Activated CD4-positive, alpha-beta T cell treated with anti-CD3 and anti-CD28 coated beads, Interleukin-2, amount 10 ng/mL, durations not matched to agents 7 days and 5 days (primary cell): ENCODE measurements around the gene SPOCK1. TPM values are rescaled to one million over a fixed set of nuclear protein-coding genes. Genes with fewer than 3 reads are reported as not detected.
"Not testable (repeated sequence)": the region's sequence is repeated elsewhere in the genome, so short reads cannot be mapped to it uniquely, and the experiment has no call there.

Source experiments
- CTCF ChIA-PET: fragments of 350-600 bp; sonication (Branson Sonifier 250); formaldehyde crosslinking; loops from one replicate; lab custom pipeline; 2021; ENCODE audit warnings: antibody characterized with exemption; lab: Charles Lee
- POLR2A ChIA-PET: fragments of 350-600 bp; sonication (Branson Sonifier 250); formaldehyde crosslinking; loops from one replicate; lab custom pipeline; 2021; ENCODE audit warnings: antibody characterized with exemption; lab: Charles Lee
- DNase-seq: peaks from one replicate; pipeline ENCODE4 v3.0.0-alpha.2; 2020
- H3K27ac Mint-ChIP-seq: one replicate; pipeline ENCODE4 v1.8.0; 2021; ENCODE audit warnings: mild to moderate bottlenecking, moderate library complexity, mixed read lengths
- H3K27me3 Mint-ChIP-seq: one replicate; pipeline ENCODE4 v1.8.0; 2021; ENCODE audit warnings: mixed read lengths
- H3K36me3 Mint-ChIP-seq: one replicate; pipeline ENCODE4 v1.8.0; 2021; ENCODE audit warnings: low read depth, mixed read lengths
- H3K4me1 Mint-ChIP-seq: one replicate; pipeline ENCODE4 v1.8.0; 2021; ENCODE audit warnings: mixed read lengths
- H3K4me3 Mint-ChIP-seq: one replicate; pipeline ENCODE4 v1.8.0; 2021; ENCODE audit warnings: mild to moderate bottlenecking, moderate library complexity, mixed read lengths
- H3K9me3 Mint-ChIP-seq: one replicate; pipeline ENCODE4 v1.8.0; 2021; ENCODE audit warnings: mixed read lengths
- total RNA-seq, 2 experiments: library from RNA; stranded (reverse); gene quantifications; one replicate each; pipeline ENCODE4 v1.2.3, GENCODE V29; 2021

Gene SPOCK1
- total RNA-seq, 2 experiments from 2014 or later, result 0.15 to 0.31 TPM

DNA sequence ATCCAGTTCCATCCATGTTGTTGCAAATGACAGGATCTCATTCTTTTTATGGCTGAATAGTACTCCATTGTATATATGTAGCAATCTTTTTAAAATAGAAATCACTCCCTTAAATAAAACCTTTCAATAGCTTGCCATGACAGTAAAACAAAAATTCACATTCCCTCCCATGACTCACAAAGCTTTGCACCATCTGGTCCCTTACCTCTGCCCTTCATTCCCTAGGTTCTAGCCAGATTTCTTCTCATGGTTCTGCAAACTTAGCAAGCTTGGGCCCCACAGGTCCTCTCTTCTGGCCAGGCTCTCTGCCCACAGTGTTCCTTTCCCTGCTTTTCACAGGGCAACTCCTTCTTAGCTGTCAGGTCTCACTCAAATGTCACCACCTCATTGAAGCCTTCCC lies 4.3 kb upstream of the SPOCK1 start:
- CTCF ChIA-PET, result no interaction called here
- H3K4me3 Mint-ChIP-seq, result no peak overlapping the region
- no peak overlapping the region for H3K27ac Mint-ChIP-seq
- no peak for DNase-seq
- H3K9me3 Mint-ChIP-seq, result no peaks in the 10 kb centered on the region
- no peaks in the 10 kb centered on the region for H3K36me3 Mint-ChIP-seq
- no peaks in the 10 kb centered on the region for H3K4me1 Mint-ChIP-seq
- POLR2A ChIA-PET, result no interaction called here
- H3K27me3 Mint-ChIP-seq, result no peaks in the 10 kb centered on the region

DNA sequence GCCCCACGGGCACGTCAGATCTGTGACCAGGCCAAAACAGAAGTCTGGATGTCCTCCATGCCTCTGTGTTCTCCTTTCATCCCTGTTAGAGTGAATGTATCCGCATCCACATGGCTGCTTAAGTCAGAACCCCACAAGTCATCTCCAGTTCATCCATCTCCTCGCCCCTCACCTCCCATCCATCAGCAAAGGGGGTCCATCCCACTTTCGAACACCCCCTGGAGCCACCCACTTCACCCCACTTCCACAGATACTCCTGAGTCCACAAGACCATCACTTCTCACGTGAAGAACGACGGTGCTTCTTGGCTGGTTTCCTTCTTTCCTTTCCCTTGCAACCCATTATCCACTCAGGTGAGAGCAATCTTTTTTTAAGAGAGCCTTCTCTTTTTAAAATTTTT lies 3.5 kb upstream of the SPOCK1 start:
- Mint-ChIP-seq H3K27me3 (peaks cover 7% of the 10 kb centered on the region), H3K9me3 (no peaks in the 10 kb centered on the region), H3K4me3 (no peak overlapping the region), H3K27ac (no peak overlapping the region), H3K36me3 (no peaks in the 10 kb centered on the region), H3K4me1 (no peaks in the 10 kb centered on the region)
- no peak for DNase-seq
- POLR2A ChIA-PET, result no interaction called here
- CTCF ChIA-PET, result no interaction called here

DNA sequence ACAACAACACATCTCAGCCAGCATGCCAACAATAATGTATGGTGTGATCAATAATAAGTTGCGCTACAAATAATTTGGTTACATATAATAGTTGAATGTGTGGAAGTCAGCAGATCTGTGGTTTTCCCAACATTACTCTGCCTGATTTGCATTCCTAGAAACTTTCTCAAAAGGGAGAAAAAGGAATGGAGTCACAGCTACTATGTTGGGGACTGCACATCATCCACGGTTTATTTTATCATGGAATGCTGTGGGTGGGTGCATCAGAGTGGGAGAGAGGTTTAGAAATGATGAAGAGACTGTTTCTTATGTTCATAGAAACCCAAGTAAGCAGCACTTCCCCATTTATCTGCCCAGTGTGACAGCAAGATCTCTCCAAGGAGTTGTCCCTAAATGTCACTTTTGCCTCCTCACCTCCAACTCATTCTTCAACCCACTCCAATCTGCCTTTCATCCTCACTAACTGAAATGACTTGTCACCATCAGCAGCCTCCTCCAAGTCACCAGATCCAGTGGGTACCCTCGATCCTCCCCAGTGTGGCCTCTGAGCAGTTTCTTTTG lies 2.8 kb upstream of the SPOCK1 start:
- no peak overlapping the region for H3K4me3 Mint-ChIP-seq
- no peaks in the 10 kb centered on the region for H3K36me3 Mint-ChIP-seq
- no peaks in the 10 kb centered on the region for H3K4me1 Mint-ChIP-seq
- H3K27ac Mint-ChIP-seq, result no peak overlapping the region
- H3K9me3 Mint-ChIP-seq, result no peaks in the 10 kb centered on the region
- ChIA-PET POLR2A (no interaction called here), CTCF (no interaction called here)
- DNase-seq, result no peak
- H3K27me3 Mint-ChIP-seq, result peaks cover 14% of the 10 kb centered on the region

DNA sequence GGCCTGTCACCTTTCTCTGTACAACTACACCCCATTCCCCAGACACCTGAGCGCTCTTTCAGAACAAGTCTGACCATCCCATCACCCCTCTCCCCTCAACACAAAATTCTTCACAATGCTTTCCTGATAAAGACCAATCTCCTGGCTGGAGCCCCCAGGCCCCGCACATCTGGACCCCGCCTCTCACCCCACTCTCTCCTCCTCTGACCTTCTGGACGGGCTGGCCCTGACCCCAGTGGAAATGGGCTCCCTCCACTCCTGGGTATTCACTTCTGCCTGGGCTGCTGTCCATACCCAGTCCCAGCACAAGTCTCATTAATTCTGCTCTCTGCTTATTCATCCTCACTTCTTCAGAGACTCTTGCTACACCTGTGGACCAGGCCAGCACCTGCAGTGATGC lies 2.1 kb upstream of the SPOCK1 start:
- CTCF ChIA-PET, result no interaction called here
- POLR2A ChIA-PET, result no interaction called here

DNA sequence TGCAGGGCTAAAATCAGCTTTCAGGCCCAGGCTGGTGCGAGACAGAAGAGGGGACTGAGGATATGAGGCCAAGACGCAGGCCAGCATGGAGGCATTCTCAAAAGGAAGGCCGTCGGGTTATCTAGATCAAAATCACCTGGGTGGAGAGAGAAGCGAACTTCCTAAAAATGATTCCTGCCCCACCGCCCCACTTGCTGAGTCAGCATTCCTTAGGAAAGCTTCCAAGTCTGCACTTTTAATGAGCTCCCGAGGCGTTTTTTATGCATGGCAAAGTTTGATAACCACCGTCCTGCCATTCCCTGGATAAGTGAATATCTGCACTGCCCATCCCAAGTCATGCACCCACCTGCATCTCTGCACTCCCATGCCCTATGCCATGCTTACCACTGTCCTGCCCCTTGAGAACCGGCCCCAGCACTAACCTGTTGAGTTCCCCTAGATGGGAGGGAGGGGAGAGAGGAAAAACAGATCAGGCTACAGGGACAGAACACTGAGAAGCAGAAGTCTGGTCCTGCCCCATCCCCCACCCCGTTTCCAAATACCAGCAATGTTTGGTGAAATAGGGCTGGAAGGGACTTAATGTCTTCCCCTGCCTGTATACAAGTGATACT lies 1.6 kb upstream of the SPOCK1 start:
- Mint-ChIP-seq H3K9me3 (no peaks in the 10 kb centered on the region), H3K27me3 (peaks cover 24% of the 10 kb centered on the region)
- POLR2A ChIA-PET, result no interaction called here

More for the DNA sequence above, 2.1 kb upstream of the SPOCK1 start:
- peaks cover 21% of the 10 kb centered on the region for H3K27me3 Mint-ChIP-seq
- no peaks in the 10 kb centered on the region for H3K36me3 Mint-ChIP-seq
- no peaks in the 10 kb centered on the region for H3K9me3 Mint-ChIP-seq
- DNase-seq, result no peak
- no peak overlapping the region for H3K27ac Mint-ChIP-seq
- no peak overlapping the region for H3K4me3 Mint-ChIP-seq
- no peaks in the 10 kb centered on the region for H3K4me1 Mint-ChIP-seq

DNA sequence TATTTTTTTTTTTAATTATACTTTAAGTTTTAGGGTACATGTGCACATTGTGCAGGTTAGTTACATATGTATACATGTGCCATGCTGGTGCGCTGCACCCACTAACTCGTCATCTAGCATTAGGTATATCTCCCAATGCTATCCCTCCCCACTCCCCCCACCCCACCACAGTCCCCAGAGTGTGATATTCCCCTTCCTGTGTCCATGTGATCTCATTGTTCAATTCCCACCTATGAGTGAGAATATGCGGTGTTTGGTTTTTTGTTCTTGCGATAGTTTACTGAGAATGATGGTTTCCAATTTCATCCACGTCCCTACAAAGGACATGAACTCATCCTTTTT lies 351 bp upstream of the SPOCK1 start:
- H3K36me3 Mint-ChIP-seq, DNase-seq, H3K4me1 Mint-ChIP-seq, H3K27ac Mint-ChIP-seq, POLR2A ChIA-PET, H3K4me3 Mint-ChIP-seq, H3K9me3 Mint-ChIP-seq: not testable (repeated sequence)
- CTCF ChIA-PET, result interaction anchor here (0.9 kb wide), 1 partner anchor 1770 kb away, joined by 3 read pairs; no protein-coding TSS in a partner anchor
- peaks cover 29% of the 10 kb centered on the region for H3K27me3 Mint-ChIP-seq

More for the DNA sequence above, 1.6 kb upstream of the SPOCK1 start:
- no peaks in the 10 kb centered on the region for H3K36me3 Mint-ChIP-seq
- no peak for DNase-seq
- CTCF ChIA-PET, result no interaction called here
- no peaks in the 10 kb centered on the region for H3K4me1 Mint-ChIP-seq
- H3K27ac Mint-ChIP-seq, result no peak overlapping the region
- no peak overlapping the region for H3K4me3 Mint-ChIP-seq

DNA sequence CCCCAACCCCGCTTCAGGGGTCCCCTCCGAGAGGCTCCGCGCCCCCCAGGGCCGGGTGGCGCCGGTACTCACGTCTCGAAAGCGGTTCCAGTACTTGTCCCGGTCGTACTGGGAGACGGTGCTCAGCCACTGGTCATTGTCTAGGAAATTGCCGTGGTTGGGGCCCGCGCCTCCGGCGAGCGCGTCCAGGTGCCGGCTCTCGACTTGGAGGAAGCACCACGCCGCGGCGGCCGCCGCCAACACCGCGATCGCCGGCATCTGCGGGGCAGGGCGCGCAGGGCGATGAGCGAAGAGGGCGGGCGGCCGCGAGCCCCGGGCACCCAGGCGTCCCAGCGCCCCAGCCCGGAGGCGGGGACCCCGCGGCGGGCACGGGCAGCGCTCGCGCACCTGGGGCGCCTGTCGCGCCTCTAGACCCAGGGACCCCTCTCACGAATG lies 808 bp downstream of the SPOCK1 start:
- no peak overlapping the region for H3K27ac Mint-ChIP-seq
- CTCF ChIA-PET, result interaction anchor here (0.9 to 1.4 kb wide), 3 partner anchors 153 to 1769 kb away, joined by 3 read pairs; no protein-coding TSS in a partner anchor
- H3K36me3 Mint-ChIP-seq, result no peaks in the 10 kb centered on the region
- POLR2A ChIA-PET, result no interaction called here
- DNase-seq, result no peak
- H3K9me3 Mint-ChIP-seq, result no peaks in the 10 kb centered on the region
- H3K4me1 Mint-ChIP-seq, result no peaks in the 10 kb centered on the region
- H3K4me3 Mint-ChIP-seq, result no peak overlapping the region
- H3K27me3 Mint-ChIP-seq, result peaks cover 31% of the 10 kb centered on the region

DNA sequence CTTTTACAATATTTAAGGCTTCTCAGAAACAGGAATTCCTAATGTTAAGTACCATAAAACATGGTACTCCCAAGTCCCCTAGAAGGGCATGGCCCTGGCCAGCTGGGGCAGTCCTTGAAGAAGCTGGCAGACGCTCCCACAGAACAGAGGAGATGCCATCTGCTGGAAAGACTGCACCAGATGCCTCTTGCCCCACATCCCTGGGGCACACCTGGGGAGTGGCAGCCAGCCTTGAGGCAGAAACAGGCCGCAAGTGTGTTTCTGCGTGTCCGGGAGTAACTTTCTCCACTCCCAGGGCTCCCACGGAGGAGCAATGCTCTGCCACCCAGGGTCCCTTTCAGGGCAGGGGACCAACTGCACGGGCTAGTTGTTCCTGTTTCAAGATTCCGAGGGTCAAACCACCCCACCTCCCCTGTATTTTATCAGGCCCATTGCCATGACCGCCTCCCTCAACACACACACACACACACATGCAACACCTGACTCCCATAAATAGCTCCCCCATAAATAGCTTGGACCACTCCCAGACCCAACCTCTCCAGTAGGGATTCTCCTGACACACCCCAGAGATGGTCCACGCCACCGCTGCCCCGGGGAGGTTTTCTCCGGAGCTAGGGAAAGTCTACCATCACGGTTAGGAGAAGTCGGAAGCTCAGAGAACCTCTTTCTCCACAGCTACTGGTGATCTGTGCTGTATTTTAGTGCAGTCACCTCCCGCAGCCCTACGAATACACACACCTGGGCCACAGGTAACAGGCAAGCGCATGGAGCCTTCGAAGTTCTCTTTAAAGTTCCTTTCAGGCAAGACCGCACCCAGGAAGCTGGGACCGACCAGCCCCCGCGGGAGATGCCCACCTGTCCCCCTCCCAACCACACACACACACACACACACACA lies 1.5 kb downstream of the SPOCK1 start:
- ChIA-PET CTCF (interaction anchor here (1.1 to 1.4 kb wide), 2 partner anchors 153 to 178 kb away, joined by 3 to 4 read pairs; no protein-coding TSS in a partner anchor), POLR2A (no interaction called here)
- Mint-ChIP-seq H3K27ac (no peak overlapping the region), H3K36me3 (no peaks in the 10 kb centered on the region), H3K27me3 (peaks cover 31% of the 10 kb centered on the region), H3K4me3 (no peak overlapping the region), H3K9me3 (no peaks in the 10 kb centered on the region), H3K4me1 (no peaks in the 10 kb centered on the region)
- DNase-seq, result no peak

DNA sequence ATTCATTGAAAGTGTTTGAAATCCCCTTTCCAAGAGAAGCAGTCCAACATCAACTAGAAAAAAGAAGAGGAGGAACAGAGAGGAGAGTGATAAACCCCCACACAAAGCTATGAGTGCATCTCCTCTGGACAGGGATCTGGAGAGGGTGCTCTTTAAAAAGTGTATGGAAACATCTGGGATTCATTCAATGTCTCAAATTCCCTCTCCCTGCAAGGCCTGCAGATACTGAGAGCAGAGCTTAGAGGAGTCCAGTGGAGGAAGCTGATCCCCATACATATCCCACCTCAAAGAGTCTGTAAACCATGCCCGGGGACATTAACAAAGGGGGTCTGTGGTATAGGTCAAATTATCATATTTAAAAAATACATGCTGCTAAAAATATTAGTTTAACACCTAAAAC lies 2.2 kb downstream of the SPOCK1 start:
- ChIA-PET CTCF (interaction anchor here (1.1 to 1.4 kb wide), 2 partner anchors 152 to 177 kb away, joined by 3 to 4 read pairs; no protein-coding TSS in a partner anchor), POLR2A (no interaction called here)
- no peak for DNase-seq
- Mint-ChIP-seq H3K27me3 (peaks cover 31% of the 10 kb centered on the region), H3K4me3 (no peak overlapping the region), H3K4me1 (no peaks in the 10 kb centered on the region), H3K36me3 (no peaks in the 10 kb centered on the region), H3K9me3 (no peaks in the 10 kb centered on the region), H3K27ac (no peak overlapping the region)

DNA sequence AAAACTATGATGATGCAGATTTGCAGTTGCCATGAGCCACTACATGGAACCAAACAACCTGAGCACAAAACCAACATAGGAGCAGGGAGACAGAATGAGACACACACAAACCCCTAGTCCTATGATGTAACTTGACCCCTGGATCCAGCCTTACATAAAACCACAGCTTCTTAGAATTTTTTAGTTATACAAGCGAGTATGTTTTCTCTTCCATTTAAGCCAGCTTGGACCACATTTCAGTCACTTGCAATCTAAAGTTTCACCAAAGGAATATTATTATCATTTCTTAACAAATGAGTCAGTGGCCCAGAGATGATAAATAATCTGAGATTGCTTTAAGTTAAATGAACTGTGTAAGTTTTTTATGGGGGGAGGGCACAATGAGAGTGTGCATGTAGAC lies 6.8 kb downstream of the SPOCK1 start:
- H3K27me3 Mint-ChIP-seq, result peaks cover 21% of the 10 kb centered on the region
- H3K9me3 Mint-ChIP-seq, result no peaks in the 10 kb centered on the region
- ChIA-PET POLR2A (no interaction called here), CTCF (no interaction called here)
- H3K4me3 Mint-ChIP-seq, result no peak overlapping the region
- no peaks in the 10 kb centered on the region for H3K36me3 Mint-ChIP-seq
- no peak overlapping the region for H3K27ac Mint-ChIP-seq
- H3K4me1 Mint-ChIP-seq, result no peaks in the 10 kb centered on the region
- DNase-seq, result no peak

DNA sequence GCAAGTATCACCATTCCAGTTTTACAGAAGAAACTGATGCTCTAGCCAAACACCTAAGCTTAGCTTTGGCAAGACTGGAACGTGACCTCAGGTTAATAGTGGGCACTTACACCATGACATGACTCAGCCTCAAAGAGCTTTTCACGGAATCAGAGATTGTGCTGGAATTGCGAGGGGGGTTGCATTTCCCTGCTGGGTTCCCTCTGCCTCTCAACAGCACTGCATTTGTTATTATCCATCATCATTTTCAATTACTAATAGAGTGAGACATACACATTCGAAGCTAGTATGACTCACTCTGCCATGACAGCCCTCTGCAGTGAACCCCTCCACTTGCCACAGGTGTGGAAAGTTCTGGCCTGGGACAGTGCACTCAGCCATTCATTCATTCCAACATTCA lies 8.0 kb downstream of the SPOCK1 start:
- no peak overlapping the region for H3K27ac Mint-ChIP-seq
- DNase-seq, result no peak
- ChIA-PET POLR2A (no interaction called here), CTCF (no interaction called here)
- H3K4me1 Mint-ChIP-seq, result no peaks in the 10 kb centered on the region
- H3K4me3 Mint-ChIP-seq, result no peak overlapping the region
- peaks cover 9% of the 10 kb centered on the region for H3K27me3 Mint-ChIP-seq
- H3K9me3 Mint-ChIP-seq, result no peaks in the 10 kb centered on the region
- H3K36me3 Mint-ChIP-seq, result no peaks in the 10 kb centered on the region

DNA sequence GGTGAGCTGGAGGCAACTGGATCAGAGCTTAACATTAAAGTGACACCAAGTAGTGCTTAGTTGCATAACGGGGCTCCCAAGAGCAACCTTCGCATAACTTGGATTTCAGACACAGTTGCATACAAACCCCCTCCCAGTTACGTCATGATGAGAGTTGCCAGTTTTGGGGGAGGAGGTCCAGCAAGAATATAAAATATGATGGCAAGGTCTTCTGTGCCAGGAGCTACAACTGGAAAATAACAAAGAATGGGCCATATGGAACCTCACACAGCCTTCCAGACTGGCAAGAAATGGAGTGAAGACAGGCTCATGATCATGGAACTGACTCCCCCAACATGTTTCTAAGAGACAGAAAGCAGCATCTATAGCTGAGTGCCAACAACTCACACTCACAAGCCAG lies 8.5 kb downstream of the SPOCK1 start:
- ChIA-PET CTCF (no interaction called here), POLR2A (no interaction called here)
- peaks cover 8% of the 10 kb centered on the region for H3K27me3 Mint-ChIP-seq
- no peaks in the 10 kb centered on the region for H3K4me1 Mint-ChIP-seq
- no peaks in the 10 kb centered on the region for H3K36me3 Mint-ChIP-seq
- no peaks in the 10 kb centered on the region for H3K9me3 Mint-ChIP-seq
- no peak for DNase-seq
- H3K4me3 Mint-ChIP-seq, result no peak overlapping the region
- no peak overlapping the region for H3K27ac Mint-ChIP-seq

DNA sequence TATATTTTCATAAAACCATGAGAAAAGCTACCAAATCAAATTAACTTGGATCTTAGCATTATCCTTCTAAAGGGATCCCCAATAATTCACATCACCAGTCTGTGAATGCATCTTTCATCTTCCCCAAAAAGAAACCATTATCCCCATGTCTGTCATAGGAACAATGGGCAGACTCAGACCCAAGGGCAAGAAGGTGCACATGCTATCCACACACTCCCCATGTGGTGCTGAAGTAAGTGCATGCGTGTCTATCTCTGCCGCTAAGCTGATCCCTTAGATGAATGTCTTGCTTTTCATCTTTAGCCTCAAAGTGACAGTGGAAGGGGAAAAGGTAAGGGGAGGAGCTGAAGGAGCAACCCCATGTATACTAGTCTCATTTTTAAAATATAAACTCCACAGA lies 10.2 kb downstream of the SPOCK1 start:
- ChIA-PET CTCF (interaction anchor here (1.2 kb wide), 1 partner anchor 19 kb away, joined by 3 read pairs; no protein-coding TSS in a partner anchor), POLR2A (no interaction called here)
- H3K4me1 Mint-ChIP-seq, result no peaks in the 10 kb centered on the region
- H3K36me3 Mint-ChIP-seq, result no peaks in the 10 kb centered on the region
- no peak for DNase-seq
- no peak overlapping the region for H3K27ac Mint-ChIP-seq
- H3K4me3 Mint-ChIP-seq, result no peak overlapping the region
- no peaks in the 10 kb centered on the region for H3K9me3 Mint-ChIP-seq
- H3K27me3 Mint-ChIP-seq, result peaks cover 3% of the 10 kb centered on the region
